ENCODE data around the gene PRTG.

- TF ChIP-seq SMAD1 (IDR thresholded peaks at IDR 0.05; ENCODE audit: low read depth, low read length, partially characterized antibody) (no peak), ARID2 (IDR thresholded peaks at IDR 0.05) (no peak), ZBTB7A (IDR thresholded peaks at IDR 0.05; ENCODE audit: borderline replicate concordance, control insufficient read depth, low read depth, low read length) (no peak), SMAD4 (CRISPR knock-in tag; conservative IDR thresholded peaks at IDR 0.05) (no peak)
These were observed 169.7 kb downstream of the PRTG start for GRCh38 chr15:55573224-55573623.

All from K562 (cell line).